ENCODE results near the gene CCNF. TPM values are rescaled to one million over a fixed set of nuclear protein-coding genes. Genes with fewer than 3 reads are reported as not detected.
A peak's percentile ranks its signal among the peaks of the same experiment; 100 is the strongest.

The CCNF gene
- polyA plus RNA-seq, 1 donor (not counting 4 experiments of a cell fraction or from before 2014, with no cell fraction given), result 3.5 TPM

- H2AFZ ChIP-seq (ENCODE audit: control insufficient read depth, low read length), result no peak overlapping the region
- H3K4me1 ChIP-seq (ENCODE audit: control insufficient read depth, extremely low read depth, insufficient read depth, low read length), result peaks cover 8% of the 10 kb centered on the region
- no peaks in the 10 kb centered on the region for H3K9me1 ChIP-seq (ENCODE audit: control insufficient read depth, extremely low read depth, insufficient read depth, low read length)
- no peak overlapping the region for H3K9ac ChIP-seq (ENCODE audit: control insufficient read depth, extremely low read depth, insufficient read depth, low read length)
- H3K79me2 ChIP-seq (ENCODE audit: control insufficient read depth, insufficient read depth, low read length), result no peaks in the 10 kb centered on the region
- DNase-seq (ENCODE audit: low read depth, low spot score) (no peak), FAIRE-seq (no peak)
- no peak overlapping the region for H3K4me3 ChIP-seq (ENCODE audit: control insufficient read depth in 2 of 3, extremely low read depth in 1 of 3, insufficient read depth in 2 of 3, low read depth in 1 of 3, low read length in 3 of 3)
- no peaks in the 10 kb centered on the region for H3K9me3 ChIP-seq (ENCODE audit: control insufficient read depth, low read depth, low read length)
- H3K36me3 ChIP-seq (ENCODE audit: control insufficient read depth in 2 of 2, extremely low read depth in 1 of 2, insufficient read depth in 2 of 2, low read length in 2 of 2), result no peaks in the 10 kb centered on the region
- no peak overlapping the region for H3K4me2 ChIP-seq (ENCODE audit: control insufficient read depth, extremely low read depth, insufficient read depth, low read depth, low read length)
- no peaks in the 10 kb centered on the region for H3K27me3 ChIP-seq (ENCODE audit: control insufficient read depth, extremely low read depth, insufficient read depth, low read length)
- no peaks in the 10 kb centered on the region for H4K20me1 ChIP-seq (ENCODE audit: control insufficient read depth, extremely low read depth, insufficient read depth, low read length)
- dilution Hi-C loops (cut with MboI; ENCODE audit: extremely low pct_ligation_motif_present, low sequenced_read_pairs), result no loop called here
- H3K27ac ChIP-seq (ENCODE audit: control insufficient read depth, insufficient read depth, low read length), result no peak overlapping the region
- TF ChIP-seq EZH2 (IDR thresholded peaks at IDR 0.05; ENCODE audit: low read length) (no peak), CTCF (optimal IDR thresholded peaks at IDR 0.05 in 1 of 3, IDR thresholded peaks at IDR 0.05 in 1 of 3, conservative IDR thresholded peaks at IDR 0.05 in 1 of 3; ENCODE audit: extremely low read depth in 1 of 3, insufficient read depth in 2 of 3, low read length in 3 of 3) (peak in 1 of 3 experiments; percentile 35)
Measured at GRCh38 chr16:2386990-2387389, 42.3 kb upstream of the CCNF start.

- Histone ChIP-seq H3K4me2 (ENCODE audit: control insufficient read depth, extremely low read depth, insufficient read depth, low read depth, low read length) (no peak overlapping the region), H4K20me1 (ENCODE audit: control insufficient read depth, extremely low read depth, insufficient read depth, low read length) (no peaks in the 10 kb centered on the region), H3K4me3 (ENCODE audit: control insufficient read depth in 2 of 3, extremely low read depth in 1 of 3, insufficient read depth in 2 of 3, low read depth in 1 of 3, low read length in 3 of 3) (no peak overlapping the region), H3K27me3 (ENCODE audit: control insufficient read depth, extremely low read depth, insufficient read depth, low read length) (no peaks in the 10 kb centered on the region), H3K9ac (ENCODE audit: control insufficient read depth, extremely low read depth, insufficient read depth, low read length) (no peak overlapping the region), H3K79me2 (ENCODE audit: control insufficient read depth, insufficient read depth, low read length) (no peaks in the 10 kb centered on the region), H3K36me3 (ENCODE audit: control insufficient read depth in 2 of 2, extremely low read depth in 1 of 2, insufficient read depth in 2 of 2, low read length in 2 of 2) (no peaks in the 10 kb centered on the region), H3K9me1 (ENCODE audit: control insufficient read depth, extremely low read depth, insufficient read depth, low read length) (no peaks in the 10 kb centered on the region), H3K4me1 (ENCODE audit: control insufficient read depth, extremely low read depth, insufficient read depth, low read length) (peaks cover 8% of the 10 kb centered on the region), H3K27ac (ENCODE audit: control insufficient read depth, insufficient read depth, low read length) (no peak overlapping the region), H3K9me3 (ENCODE audit: control insufficient read depth, low read depth, low read length) (no peaks in the 10 kb centered on the region), H2AFZ (ENCODE audit: control insufficient read depth, low read length) (no peak overlapping the region)
- DNase-seq (ENCODE audit: low read depth, low spot score) (no peak), FAIRE-seq (no peak)
- TF ChIP-seq EZH2 (IDR thresholded peaks at IDR 0.05; ENCODE audit: low read length), result no peak
- no peak for TF ChIP-seq CTCF (optimal IDR thresholded peaks at IDR 0.05 in 1 of 3, IDR thresholded peaks at IDR 0.05 in 1 of 3, conservative IDR thresholded peaks at IDR 0.05 in 1 of 3; ENCODE audit: extremely low read depth in 1 of 3, insufficient read depth in 2 of 3, low read length in 3 of 3)
- dilution Hi-C loops (cut with MboI; ENCODE audit: extremely low pct_ligation_motif_present, low sequenced_read_pairs), result no loop called here
Measured at GRCh38 chr16:2388139-2388874, 40.9 kb upstream of the CCNF start.

Measured in keratinocyte (primary cell).